ENCODE measurements around the gene LRRC55.

DNA sequence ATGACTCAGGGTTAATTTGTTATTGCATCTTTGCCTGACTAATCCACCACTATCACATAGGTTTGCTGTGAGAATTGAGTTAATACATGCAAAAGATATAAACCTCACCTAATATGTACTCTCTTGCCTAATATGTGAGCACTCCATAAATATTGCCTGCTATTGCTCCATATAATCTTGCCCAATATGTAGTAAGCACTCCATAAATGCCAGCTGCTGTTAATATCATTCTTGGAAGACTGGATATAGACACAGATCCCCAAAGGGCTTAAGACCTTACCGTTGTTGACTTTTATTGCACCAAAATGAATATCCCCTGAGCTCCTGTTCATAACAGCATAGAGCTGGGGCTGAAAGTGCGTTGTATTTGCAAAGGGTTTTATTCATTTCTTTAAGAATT lies 27.0 kb upstream of the LRRC55 start:
- TF ChIP-seq, protein P1, sequence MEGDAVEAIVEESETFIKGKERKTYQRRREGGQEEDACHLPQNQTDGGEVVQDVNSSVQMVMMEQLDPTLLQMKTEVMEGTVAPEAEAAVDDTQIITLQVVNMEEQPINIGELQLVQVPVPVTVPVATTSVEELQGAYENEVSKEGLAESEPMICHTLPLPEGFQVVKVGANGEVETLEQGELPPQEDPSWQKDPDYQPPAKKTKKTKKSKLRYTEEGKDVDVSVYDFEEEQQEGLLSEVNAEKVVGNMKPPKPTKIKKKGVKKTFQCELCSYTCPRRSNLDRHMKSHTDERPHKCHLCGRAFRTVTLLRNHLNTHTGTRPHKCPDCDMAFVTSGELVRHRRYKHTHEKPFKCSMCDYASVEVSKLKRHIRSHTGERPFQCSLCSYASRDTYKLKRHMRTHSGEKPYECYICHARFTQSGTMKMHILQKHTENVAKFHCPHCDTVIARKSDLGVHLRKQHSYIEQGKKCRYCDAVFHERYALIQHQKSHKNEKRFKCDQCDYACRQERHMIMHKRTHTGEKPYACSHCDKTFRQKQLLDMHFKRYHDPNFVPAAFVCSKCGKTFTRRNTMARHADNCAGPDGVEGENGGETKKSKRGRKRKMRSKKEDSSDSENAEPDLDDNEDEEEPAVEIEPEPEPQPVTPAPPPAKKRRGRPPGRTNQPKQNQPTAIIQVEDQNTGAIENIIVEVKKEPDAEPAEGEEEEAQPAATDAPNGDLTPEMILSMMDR (IDR thresholded peaks at IDR 0.05 in 2 of 3, conservative IDR thresholded peaks at IDR 0.05 in 1 of 3; ENCODE audit: borderline replicate concordance in 1 of 3, insufficient read depth in 1 of 3, low read depth in 2 of 3, low read length in 2 of 3), result no peak
- TF ChIP-seq EZH2 (IDR thresholded peaks at IDR 0.05) (no peak), RAD21 (IDR thresholded peaks at IDR 0.05; ENCODE audit: low read depth) (no peak), SP1 (IDR thresholded peaks at IDR 0.05; ENCODE audit: low read depth) (no peak)
- TF ChIP-seq, protein P2, sequence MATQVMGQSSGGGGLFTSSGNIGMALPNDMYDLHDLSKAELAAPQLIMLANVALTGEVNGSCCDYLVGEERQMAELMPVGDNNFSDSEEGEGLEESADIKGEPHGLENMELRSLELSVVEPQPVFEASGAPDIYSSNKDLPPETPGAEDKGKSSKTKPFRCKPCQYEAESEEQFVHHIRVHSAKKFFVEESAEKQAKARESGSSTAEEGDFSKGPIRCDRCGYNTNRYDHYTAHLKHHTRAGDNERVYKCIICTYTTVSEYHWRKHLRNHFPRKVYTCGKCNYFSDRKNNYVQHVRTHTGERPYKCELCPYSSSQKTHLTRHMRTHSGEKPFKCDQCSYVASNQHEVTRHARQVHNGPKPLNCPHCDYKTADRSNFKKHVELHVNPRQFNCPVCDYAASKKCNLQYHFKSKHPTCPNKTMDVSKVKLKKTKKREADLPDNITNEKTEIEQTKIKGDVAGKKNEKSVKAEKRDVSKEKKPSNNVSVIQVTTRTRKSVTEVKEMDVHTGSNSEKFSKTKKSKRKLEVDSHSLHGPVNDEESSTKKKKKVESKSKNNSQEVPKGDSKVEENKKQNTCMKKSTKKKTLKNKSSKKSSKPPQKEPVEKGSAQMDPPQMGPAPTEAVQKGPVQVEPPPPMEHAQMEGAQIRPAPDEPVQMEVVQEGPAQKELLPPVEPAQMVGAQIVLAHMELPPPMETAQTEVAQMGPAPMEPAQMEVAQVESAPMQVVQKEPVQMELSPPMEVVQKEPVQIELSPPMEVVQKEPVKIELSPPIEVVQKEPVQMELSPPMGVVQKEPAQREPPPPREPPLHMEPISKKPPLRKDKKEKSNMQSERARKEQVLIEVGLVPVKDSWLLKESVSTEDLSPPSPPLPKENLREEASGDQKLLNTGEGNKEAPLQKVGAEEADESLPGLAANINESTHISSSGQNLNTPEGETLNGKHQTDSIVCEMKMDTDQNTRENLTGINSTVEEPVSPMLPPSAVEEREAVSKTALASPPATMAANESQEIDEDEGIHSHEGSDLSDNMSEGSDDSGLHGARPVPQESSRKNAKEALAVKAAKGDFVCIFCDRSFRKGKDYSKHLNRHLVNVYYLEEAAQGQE (IDR thresholded peaks at IDR 0.05; ENCODE audit: low read depth), result no peak
